Ishikawa (cell line): ENCODE data around the gene RPS28.

Experiments
- CREB1 ChIP-seq: IDR thresholded peaks from 2 replicates; pipeline ENCODE4 v1.6.1; 2012; ENCODE audit warnings: low read depth
- EP300 ChIP-seq: IDR thresholded peaks from 2 replicates; pipeline ENCODE4 v1.6.1; 2012; ENCODE audit warnings: borderline replicate concordance
- FOXM1 ChIP-seq: IDR thresholded peaks from 2 replicates; pipeline ENCODE4 v1.6.1; 2012; ENCODE audit warnings: low read depth, borderline replicate concordance
- RAD21 ChIP-seq: IDR thresholded peaks from 2 replicates; pipeline ENCODE4 v1.6.1; 2012; ENCODE audit warnings: low read depth
- TAF1 ChIP-seq: IDR thresholded peaks from 2 replicates; pipeline ENCODE4 v1.6.1; 2012; ENCODE audit warnings: low read depth, mild to moderate bottlenecking
- TCF12 ChIP-seq: IDR thresholded peaks from 2 replicates; pipeline ENCODE4 v1.6.1; 2012; ENCODE audit warnings: low read depth
- YY1 ChIP-seq: IDR thresholded peaks from 2 replicates; pipeline ENCODE4 v1.6.1; 2012; ENCODE audit warnings: low read depth

GRCh38 chr19:8361921-8362793, 40.9 kb downstream of the RPS28 start:
- TF ChIP-seq RAD21 (0 out of 2 replicates have a peak, but pooled peaks have one; percentile 19), EP300 (peak; percentile 78; the same call in 1 of the 2 replicates), TAF1 (no peak), FOXM1 (no peak), CREB1 (peak; percentile 50; the same call in 1 of the 2 replicates), YY1 (peak; percentile 56; the same call in 1 of the 2 replicates), TCF12 (peak; percentile 89)
